Muscle of leg (tissue), 11 donors: Measurements from ENCODE around the gene ETNK2. TPM values are rescaled to one million over a fixed set of nuclear protein-coding genes. Genes with fewer than 3 reads are reported as not detected.

Source experiments
- DNase-seq: peaks from one replicate; pipeline ENCODE4 v3.0.0; 2013
- H3K27ac ChIP-seq: one replicate; pipeline ENCODE4 v1.5.1; 2013; ENCODE audit warnings: mild to moderate bottlenecking, low read length, control low read depth
- H3K27me3 ChIP-seq: one replicate; pipeline ENCODE4 v1.6.1; 2013; ENCODE audit warnings: low read length; ENCODE audit not compliant: control insufficient read depth, insufficient read depth
- H3K36me3 ChIP-seq: one replicate; pipeline ENCODE4 v1.6.1; 2013; ENCODE audit warnings: low read length; ENCODE audit not compliant: control insufficient read depth, insufficient read depth
- H3K4me1 ChIP-seq: one replicate; pipeline ENCODE4 v1.6.1; 2013; ENCODE audit warnings: low read length; ENCODE audit not compliant: control insufficient read depth, insufficient read depth
- H3K4me3 ChIP-seq: one replicate; pipeline ENCODE4 v1.5.1; 2013; ENCODE audit warnings: low read length, control low read depth
- H3K9me3 ChIP-seq: replicated peaks from 2 replicates; pipeline ENCODE4 v1.6.1; 2013; ENCODE audit warnings: low read depth, low read length; ENCODE audit not compliant: control insufficient read depth
- WGBS: methylation state at CpG from one replicate; pipeline ENCODE4 v1.1.5; 2013; ENCODE audit warnings: missing lambda C conversion rate; ENCODE audit not compliant: insufficient coverage; 5-methylcytosine and 5-hydroxymethylcytosine counted together
- polyA plus RNA-seq, 8 donors: library from polyadenylated mRNA; unstranded; fragments of 120-200 nt; gene quantifications; one replicate each; pipeline versions ENCODE4 v1.2.1 to v1.2.3, GENCODE V29; 2013; ENCODE audit warnings: inconsistent platforms in 1 of 8, low replicate concordance in 1 of 8; ENCODE audit not compliant: insufficient read length in 8 of 8, insufficient read depth in 1 of 8
- total RNA-seq: library from RNA; stranded (reverse); fragments of 120-200 nt; gene quantifications from one replicate; pipeline ENCODE4 v1.2.4, GENCODE V29; 2013

Gene ETNK2
- total and polyA plus RNA-seq, 9 donors = 2.1 to 6.1 (median 3.7) TPM

GRCh38 chr1:204161609-204162493 lies 10.0 kb upstream of the ETNK2 start:
- no peak overlapping the region for H3K4me3 ChIP-seq
- no peak for DNase-seq
- no peak overlapping the region for H3K27ac ChIP-seq
- WGBS = 53% methylated on average over 8 of the region's 14 CpGs
- no peaks in the 10 kb centered on the region for H3K36me3 ChIP-seq
- H3K9me3 ChIP-seq = no peaks in the 10 kb centered on the region
- H3K4me1 ChIP-seq = peaks cover 7% of the 10 kb centered on the region
- H3K27me3 ChIP-seq = peaks cover 18% of the 10 kb centered on the region

GRCh38 chr1:204157962-204158361 lies 6.1 kb upstream of the ETNK2 start:
- WGBS = 35% methylated on average over 6 of the region's 6 CpGs
- H3K27me3 ChIP-seq = peaks cover 18% of the 10 kb centered on the region

GRCh38 chr1:204155881-204156280 lies 4.0 kb upstream of the ETNK2 start:
- H3K4me3 ChIP-seq = no peak overlapping the region
- H3K27ac ChIP-seq = no peak overlapping the region
- H3K9me3 ChIP-seq = no peaks in the 10 kb centered on the region
- WGBS = 81% methylated on average over 8 of the region's 10 CpGs
- no peaks in the 10 kb centered on the region for H3K36me3 ChIP-seq
- H3K4me1 ChIP-seq = peaks cover 11% of the 10 kb centered on the region
- DNase-seq = no peak
- H3K27me3 ChIP-seq = peaks cover 17% of the 10 kb centered on the region

More at GRCh38 chr1:204157962-204158361, 6.1 kb upstream of the ETNK2 start:
- Histone ChIP-seq H3K9me3 (no peaks in the 10 kb centered on the region), H3K4me3 (no peak overlapping the region), H3K36me3 (no peaks in the 10 kb centered on the region), H3K4me1 (peaks cover 7% of the 10 kb centered on the region), H3K27ac (no peak overlapping the region)
- no peak for DNase-seq

- H3K27me3 ChIP-seq = peaks cover 14% of the 10 kb centered on the region
- 94% methylated on average over 12 of the region's 15 CpGs for WGBS
- H3K4me1 ChIP-seq = peaks cover 18% of the 10 kb centered on the region
- DNase-seq = no peak
- H3K9me3 ChIP-seq = no peaks in the 10 kb centered on the region
- H3K27ac ChIP-seq = no peak overlapping the region
- H3K4me3 ChIP-seq = no peak overlapping the region
- H3K36me3 ChIP-seq = no peaks in the 10 kb centered on the region
Observed at GRCh38 chr1:204154568-204155255, 2.9 kb upstream of the ETNK2 start.

- WGBS = 97% methylated on average over 4 of the region's 5 CpGs
- H3K4me1 ChIP-seq = peaks cover 18% of the 10 kb centered on the region
- no peak overlapping the region for H3K4me3 ChIP-seq
- no peaks in the 10 kb centered on the region for H3K36me3 ChIP-seq
- H3K9me3 ChIP-seq = no peaks in the 10 kb centered on the region
- H3K27ac ChIP-seq = no peak overlapping the region
- no peak for DNase-seq
- H3K27me3 ChIP-seq = peaks cover 14% of the 10 kb centered on the region
Observed at GRCh38 chr1:204153667-204154066, 1.8 kb upstream of the ETNK2 start.

GRCh38 chr1:204152310-204153044 lies 633 bp upstream of the ETNK2 start:
- H3K4me1 ChIP-seq = peaks cover 18% of the 10 kb centered on the region
- peaks cover 14% of the 10 kb centered on the region for H3K27me3 ChIP-seq
- DNase-seq = no peak
- no peaks in the 10 kb centered on the region for H3K9me3 ChIP-seq
- peak overlapping the region; percentile 50 for H3K4me3 ChIP-seq
- H3K36me3 ChIP-seq = no peaks in the 10 kb centered on the region
- H3K27ac ChIP-seq = no peak overlapping the region
- 30% methylated on average over 17 of the region's 25 CpGs for WGBS

- Histone ChIP-seq H3K36me3 (no peaks in the 10 kb centered on the region), H3K9me3 (no peaks in the 10 kb centered on the region), H3K4me3 (peak overlapping the region; percentile 54), H3K27me3 (peaks cover 14% of the 10 kb centered on the region), H3K27ac (peak overlapping the region; percentile 51), H3K4me1 (peaks cover 18% of the 10 kb centered on the region)
- DNase-seq = peak; percentile 50
- WGBS = 10% methylated on average over 25 of the region's 33 CpGs
Observed at GRCh38 chr1:204150702-204151551, 917 bp downstream of the ETNK2 start.

GRCh38 chr1:204149635-204150565 lies 1.9 kb downstream of the ETNK2 start:
- no peak for DNase-seq
- H3K27me3 ChIP-seq = peaks cover 14% of the 10 kb centered on the region
- no peaks in the 10 kb centered on the region for H3K9me3 ChIP-seq
- H3K4me3 ChIP-seq = no peak overlapping the region
- peaks cover 18% of the 10 kb centered on the region for H3K4me1 ChIP-seq
- 57% methylated on average over 4 of the region's 16 CpGs for WGBS
- H3K36me3 ChIP-seq = no peaks in the 10 kb centered on the region
- no peak overlapping the region for H3K27ac ChIP-seq

GRCh38 chr1:204149107-204149506 lies 2.7 kb downstream of the ETNK2 start:
- no peaks in the 10 kb centered on the region for H3K9me3 ChIP-seq
- H3K4me1 ChIP-seq = peaks cover 18% of the 10 kb centered on the region
- H3K36me3 ChIP-seq = no peaks in the 10 kb centered on the region
- no peak for DNase-seq
- WGBS = 73% methylated on average over 2 of the region's 2 CpGs
- no peak overlapping the region for H3K27ac ChIP-seq
- H3K4me3 ChIP-seq = no peak overlapping the region
- H3K27me3 ChIP-seq = peaks cover 10% of the 10 kb centered on the region
